GM21360 (cell line): Measurements from ENCODE around the gene EFCAB14.
A peak's percentile ranks its signal among the peaks of the same experiment; 100 is the strongest.
"Not testable (repeated sequence)": the region's sequence is repeated elsewhere in the genome, so short reads cannot be mapped to it uniquely, and the experiment has no call there.

ENCODE experiments used
- ATAC-seq: cut with Tn5 transposase; IDR thresholded peaks from one replicate; pipeline ENCODE4 v1.9.1; 2021; ENCODE audit warnings: mild to moderate bottlenecking, moderate library complexity; ENCODE audit not compliant: unreplicated experiment

Gene EFCAB14

DNA sequence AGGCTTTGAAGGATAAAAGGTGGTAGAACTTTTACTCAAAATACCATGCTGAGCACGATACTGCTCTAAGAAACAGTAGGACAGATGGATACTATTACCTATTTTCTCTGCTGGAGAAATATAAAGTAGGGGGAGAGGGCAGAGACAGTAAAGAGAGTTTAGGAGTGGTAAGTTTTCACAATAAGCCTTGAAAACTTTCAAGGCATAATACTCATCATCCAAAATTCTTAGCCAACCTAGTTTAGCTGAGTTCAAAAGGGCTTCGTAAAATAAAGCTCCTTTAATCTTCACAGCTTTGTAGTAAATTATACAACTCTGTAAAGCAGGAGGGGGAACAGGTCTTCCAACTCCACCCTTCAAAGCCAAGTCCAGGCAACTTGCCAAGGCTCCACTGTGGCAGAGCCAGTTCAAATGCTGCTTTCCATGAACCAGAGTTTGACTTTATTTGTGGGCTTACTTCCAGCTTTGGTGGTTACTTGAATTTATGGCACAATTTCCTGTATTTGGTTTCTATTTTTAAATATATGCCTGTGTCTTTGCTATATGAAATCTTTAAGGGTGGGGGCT lies 31.7 kb downstream of the EFCAB14 start:
- no peak for ATAC-seq

DNA sequence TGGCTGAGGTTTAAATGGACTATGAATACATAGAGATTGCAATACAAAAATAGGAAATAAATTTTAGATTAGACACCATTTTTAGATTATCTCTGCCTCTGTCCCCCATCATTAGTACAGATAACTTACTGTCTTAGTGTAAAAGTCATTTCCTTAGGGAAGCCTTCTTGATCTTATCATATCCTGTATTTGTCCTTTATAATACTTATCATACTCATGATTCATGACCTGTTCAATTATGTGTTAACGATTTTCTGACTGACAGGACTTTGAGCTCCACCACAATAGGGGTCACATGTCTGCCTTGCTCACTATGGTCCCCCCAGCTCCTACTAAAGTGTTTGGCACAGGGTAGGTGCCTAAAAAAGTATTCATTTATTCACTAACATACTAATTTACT lies 32.7 kb downstream of the EFCAB14 start:
- ATAC-seq, result no peak

DNA sequence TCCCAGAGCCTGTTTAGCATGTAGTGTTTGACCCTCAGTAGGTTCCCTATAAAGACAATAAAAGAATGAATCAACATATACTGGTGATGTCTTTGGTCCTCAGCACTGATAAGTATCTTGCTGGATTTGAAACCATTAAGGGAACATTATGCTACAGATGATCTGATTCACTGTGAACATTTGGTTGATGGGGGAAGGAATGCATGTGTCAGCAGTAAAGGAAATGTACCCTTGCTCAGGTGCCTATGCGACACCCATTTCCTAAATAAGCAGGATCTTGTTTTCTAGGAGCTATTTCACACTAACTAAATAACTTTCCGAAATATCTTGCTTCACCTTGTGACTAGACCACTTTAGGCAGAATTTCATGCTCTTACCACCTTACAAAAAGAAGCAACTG lies 34.2 kb downstream of the EFCAB14 start:
- ATAC-seq, result no peak

DNA sequence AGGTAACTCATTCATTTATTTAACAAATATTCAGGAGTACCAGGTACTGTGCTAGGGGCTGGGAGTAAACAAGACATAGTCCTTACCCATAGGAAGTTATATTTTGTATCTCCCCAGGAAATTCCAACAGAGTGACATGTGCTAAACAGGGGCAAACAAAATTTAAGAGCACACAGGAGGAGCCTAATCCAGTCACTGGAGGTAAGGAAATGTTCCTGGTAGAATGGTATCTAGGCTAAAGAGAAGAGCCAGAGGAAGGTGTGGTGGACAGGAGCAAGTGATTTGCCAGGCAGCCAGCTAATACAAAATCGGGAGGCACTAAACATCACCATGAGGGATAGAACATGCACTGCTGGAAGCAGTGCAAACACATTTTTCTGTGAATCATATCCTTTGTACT lies 36.9 kb downstream of the EFCAB14 start:
- no peak for ATAC-seq

DNA sequence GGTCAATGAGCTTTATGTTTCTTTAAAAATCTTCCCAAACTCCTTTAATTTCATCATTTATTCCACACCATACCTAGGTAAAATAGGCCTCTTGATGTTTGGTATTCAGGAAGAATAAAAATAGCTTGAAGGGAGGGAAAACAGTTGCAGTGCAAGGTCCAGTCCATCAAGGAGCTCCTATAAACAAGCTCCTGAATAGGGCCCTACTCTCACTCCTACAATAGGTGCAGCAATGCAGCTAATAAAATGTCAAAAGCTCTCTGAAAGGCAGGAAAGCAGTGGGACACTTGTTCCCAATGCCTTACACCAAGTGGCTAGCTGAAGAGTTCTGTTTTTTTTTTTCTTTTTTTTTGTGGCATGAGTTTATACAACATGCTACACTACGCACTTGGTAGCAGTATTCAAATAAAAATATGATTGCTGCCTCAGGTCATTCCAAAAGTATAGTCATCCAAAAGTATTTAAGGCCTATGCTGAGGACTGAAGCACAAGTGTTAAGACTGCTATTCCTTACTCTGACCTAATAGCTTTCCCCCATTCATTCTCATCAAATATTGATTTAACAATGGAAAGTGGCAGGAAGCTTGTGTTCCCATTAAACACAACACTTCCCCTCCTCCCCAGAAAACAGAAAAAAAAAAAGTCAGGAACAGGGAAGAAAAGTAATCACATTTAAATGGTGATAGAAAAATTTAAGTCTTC lies 37.4 kb downstream of the EFCAB14 start:
- ATAC-seq, result no peak

DNA sequence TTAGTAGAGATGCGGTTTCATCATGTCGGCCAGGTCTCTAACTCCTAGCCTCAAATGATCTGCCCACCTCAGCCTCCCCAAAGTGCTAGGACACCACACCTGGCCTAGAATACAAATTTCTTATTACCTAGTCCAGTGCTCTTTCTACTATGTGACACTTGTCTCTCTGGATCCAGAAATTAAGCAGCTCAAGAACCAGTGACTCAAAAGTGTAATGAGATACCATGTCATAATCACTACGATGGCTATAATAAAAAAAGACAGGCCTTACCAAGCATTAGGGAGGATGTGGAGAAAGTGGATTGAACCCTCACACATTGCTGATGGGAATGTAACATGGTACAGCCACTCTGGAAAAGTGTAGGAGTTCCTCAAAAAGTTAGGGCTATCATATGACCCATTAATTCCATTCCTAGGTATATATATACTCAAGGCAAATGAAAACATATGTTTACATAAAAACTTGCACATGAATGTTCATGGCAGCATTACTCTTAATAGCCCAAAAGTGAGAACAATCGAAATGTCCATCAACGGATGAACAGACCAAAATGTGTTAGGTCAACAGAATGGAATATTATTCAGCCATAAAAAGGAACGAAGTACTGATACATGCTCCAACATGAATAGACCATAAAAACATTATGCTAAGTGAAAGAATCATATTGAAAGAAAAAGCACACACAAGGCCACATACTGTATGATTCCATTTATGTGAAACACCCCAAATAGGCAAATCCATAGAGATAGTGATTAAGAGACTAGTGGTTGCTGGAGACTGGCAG lies 38.9 kb downstream of the EFCAB14 start:
- ATAC-seq, result no peak

DNA sequence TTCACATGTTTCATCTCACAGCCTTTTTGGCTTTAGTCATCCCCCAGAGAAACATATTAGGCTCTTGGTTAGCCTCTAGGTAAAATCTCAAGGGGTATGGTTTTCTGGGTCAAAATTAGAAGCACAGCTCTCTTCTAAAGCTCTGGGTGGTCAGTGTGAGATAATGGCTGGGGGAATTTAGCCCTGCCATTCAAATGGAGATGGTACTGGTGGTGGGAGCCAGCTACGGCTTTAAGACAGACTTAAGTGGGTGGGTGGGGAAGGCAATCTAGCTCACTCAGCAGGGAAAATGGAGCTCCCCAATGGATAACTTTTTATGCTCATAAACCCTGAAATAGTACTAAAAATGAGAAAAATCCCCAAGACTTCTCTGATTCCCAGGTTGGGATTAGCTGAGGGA lies 41.6 kb downstream of the EFCAB14 start:
- ATAC-seq, result no peak

DNA sequence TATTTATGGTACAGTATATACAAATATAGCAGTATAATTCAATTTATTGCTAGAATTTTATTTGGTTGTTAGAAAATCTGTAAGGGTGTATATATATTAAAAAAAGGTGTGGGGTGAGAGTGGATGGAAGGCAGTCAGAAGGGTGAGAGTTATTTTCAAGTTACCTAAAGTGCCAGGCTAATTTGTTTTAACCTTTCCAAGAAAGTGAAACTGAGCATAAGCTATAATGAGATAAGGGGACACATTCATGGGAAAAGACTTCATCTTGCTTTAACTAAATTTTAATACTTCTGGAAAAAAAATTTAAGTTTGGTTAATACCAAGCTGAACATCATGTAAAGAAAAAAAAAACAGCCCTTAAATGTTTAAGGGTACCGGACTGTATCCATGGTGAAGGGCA lies 42.4 kb downstream of the EFCAB14 start:
- ATAC-seq, result no peak

DNA sequence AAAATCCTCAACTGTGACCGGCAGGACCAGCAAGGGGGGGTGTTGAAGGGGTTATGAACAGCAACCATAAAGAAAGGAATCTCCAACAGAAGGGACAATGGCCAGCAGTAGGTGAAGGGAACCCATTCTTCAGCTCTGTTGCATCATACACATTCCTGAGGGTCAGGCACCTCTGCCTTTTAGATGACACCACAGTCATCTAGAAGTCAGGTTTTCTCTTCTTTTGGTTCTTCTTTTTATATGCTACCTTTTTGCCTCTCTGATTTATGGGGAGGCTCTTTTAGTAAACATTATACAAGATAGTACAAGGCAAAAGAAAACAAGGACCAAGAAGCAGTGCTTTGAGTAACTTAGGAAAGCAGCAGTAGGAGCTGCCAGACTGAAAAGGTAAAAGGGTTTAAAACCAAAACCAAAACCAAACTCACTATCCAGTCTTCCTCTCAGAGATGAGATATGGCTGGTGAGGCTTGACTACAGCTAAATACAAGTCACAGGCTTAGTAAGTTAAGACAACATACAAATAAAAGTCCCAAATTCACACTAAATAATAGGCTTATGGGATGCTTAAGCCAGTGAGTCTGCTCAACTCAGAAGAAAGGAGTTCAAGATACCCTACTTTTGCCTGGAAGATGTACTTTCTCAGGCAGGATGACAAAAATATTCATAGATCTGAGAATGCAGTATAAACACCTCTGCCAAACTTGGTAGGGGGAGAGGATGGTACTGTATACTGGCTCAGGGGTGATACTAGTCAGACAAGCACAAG lies 43.2 kb downstream of the EFCAB14 start:
- ATAC-seq, result no peak

DNA sequence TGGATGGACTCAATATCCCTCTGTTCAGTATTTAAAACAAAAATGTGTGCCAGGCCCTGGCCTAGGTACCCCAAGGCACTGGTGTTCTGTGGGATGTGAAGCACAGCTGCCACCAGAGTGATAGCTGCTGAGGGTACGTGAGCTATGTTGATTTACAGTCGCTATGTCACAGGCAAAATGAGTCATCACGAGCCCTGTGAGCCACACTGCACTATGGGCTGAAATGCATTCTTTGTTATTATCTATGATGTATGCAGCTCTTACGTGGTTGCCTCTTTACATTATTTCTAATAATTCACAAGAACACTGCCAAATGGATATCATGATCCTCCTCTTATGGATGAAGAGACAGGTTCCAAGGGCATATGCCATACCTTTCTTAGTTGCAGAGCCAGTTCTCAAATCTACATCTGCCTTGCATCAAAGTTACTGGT lies 45.1 kb downstream of the EFCAB14 start:
- ATAC-seq, result no peak

DNA sequence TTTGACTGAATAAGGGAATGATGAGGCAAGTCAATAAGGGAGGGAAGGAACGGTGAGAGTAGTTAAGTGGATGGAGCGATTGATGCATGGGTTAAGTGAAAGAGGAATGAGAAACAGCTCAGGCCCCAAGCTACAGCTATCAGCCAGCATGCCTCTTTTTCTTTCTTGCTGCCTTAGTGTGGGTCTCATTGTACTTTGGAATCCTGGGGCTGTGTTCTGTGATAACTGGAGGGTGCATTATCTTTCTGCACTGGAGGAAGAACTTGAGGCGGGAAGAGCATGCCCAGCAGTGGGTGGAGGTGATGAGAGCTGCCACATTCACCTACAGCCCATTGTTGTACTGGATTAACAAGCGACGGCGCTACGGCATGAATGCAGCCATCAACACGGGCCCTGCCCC lies 46.2 kb downstream of the EFCAB14 start:
- ATAC-seq, result no peak

DNA sequence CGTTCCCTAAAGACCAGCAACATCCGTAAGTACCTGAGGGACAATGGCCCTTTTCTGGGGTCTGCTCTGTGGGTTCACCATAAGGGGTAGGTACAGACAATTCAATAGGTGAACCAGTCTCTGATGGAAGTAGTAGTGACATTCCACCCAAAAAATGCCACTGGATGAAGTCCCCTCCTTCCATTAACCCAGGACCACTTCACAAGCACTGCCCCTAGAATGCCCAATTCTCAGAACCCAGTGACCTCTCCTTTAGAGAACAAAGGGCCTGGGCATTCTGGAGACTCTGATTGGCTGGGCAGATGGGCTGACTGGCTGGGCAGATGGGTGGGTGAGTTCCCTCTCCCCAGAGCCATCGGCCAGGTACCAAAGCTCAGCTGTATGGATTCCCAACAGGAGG lies 47.4 kb downstream of the EFCAB14 start, which contains the start of gene TEX38:
TSS of gene TEX38 (plus strand) at position 301 of the 400 bp plus-strand sequence. CDS start at position 382, 81 bp downstream.
- no peak for ATAC-seq

DNA sequence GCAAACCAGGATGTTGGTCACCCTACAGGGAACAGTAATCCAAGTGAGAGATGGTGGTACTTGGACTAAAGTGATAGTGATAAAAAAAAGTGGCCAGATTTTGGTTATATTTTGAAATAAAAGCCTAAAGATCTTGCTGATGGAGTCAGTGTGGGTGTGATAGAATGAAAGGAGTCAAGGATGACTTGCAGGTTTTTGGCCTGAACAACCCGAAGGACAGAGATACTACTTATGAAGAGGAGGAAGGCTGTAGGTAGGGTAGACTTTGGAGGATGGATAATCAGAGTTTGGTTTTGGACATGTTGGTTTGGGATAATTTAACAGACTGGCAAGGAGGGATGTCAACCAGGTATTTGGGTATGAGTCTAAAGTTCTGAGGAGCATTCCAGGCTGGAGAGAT lies 48.8 kb downstream of the EFCAB14 start:
- ATAC-seq, result no peak

DNA sequence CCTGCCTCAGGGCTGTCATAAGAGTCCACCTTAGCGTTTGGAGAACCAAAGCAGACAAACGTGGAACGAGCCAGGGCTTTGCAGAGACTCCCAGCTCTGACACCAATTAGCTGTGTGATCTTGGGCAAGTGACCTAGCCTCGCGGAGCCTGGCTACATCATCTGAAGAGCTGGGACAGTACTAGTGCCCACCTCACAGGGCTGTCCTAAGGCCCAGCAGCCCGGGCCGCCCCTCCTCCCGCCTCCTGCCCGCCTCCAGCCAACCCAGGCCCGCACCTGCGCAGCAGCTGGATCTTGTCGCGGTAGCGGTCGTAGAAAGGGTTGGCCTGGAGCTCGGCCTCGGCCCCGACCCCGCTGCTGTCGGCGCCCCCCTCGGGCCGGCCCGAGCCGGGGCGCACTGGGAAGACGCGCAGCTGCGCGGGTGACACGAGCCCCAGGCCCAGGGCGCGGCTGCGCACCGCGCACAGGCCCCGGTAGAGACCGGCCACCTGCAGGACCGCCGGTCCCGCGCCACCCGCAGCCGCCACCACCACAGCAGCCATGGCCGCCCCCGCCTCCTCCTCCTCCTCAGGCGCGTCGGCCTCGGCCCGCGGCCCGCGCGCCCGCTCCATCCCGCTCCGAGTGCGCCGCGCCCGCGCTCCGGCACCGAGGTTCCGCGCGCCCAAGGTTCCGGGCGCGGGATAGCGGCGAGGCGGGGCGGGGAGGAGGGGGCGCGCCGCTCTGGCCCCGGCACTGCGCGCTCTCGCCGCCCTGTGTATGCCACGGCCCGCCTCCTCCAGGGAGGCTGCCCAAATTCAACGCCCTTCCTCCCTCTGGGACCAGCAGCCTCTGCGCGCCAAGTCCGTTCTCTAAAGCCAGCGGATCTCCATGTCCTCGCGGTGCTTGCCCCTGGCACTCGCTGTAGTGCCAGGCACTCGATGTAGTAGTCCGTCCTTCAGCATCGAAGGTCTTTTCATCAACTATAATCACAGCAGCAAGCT lies 50.8 kb downstream of the EFCAB14 start, which contains the start of gene ATPAF1:
TSS of gene ATPAF1 (minus strand) at position 583 of the 979 bp plus-strand sequence. CDS start at position 541, 42 bp downstream.
- peak; percentile 85 for ATAC-seq

DNA sequence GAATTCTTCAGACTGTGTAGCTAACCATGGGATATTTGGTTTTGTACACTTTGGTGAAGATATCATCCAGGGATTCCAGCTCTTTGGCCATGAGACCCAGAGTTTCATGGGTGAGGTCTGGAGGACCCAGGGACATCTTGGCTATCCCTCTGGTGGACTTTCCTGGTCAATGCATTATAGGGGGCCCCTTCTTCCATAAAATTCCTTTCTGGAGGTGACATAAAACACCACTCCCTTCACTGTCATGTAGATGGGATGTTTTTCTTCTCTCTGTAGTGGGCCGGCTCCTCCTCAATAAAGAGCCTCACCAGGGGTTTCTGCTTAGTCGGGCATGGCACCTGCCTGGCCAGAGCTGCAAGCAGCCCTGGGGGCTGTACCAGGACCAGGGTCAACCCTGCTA lies 52.9 kb downstream of the EFCAB14 start:
- no peak for ATAC-seq

DNA sequence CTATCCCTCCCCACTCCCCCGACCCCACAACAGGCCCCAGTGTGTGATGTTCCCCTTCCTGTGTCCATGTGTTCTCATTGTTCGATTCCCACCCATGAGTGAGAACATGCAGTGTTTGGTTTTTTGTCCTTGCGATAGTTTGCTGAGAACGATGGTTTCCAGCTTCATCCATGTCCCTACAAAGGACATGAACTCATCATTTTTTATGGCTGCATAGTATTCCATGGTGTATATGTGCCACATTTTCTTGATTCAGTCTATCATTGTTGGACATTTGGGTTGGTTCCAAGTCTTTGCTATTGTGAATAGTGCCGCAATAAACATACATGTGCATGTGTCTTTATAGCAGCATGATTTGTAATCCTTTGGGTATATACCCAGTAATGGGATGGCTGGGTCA lies 56.0 kb downstream of the EFCAB14 start:
- ATAC-seq, result not testable (repeated sequence)

DNA sequence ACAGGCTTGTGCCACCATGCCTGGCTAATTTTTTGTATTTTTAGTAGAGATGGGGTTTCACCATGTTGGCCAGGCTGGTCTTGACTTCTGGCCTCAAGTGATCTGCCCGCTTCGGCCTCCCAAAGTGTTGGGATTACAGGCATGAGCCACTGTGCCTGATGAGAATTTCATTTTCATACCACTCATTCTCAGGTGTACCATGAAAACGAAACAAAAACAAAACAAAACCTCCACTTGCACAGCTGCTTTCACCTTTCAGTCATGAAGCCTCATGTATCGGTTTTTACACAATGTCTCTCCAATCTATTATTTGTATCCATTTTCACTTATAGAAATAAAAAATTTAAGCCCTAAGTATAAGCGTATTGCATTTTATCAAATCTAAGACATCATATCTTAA lies 58.8 kb downstream of the EFCAB14 start:
- peak; percentile 88 for ATAC-seq

DNA sequence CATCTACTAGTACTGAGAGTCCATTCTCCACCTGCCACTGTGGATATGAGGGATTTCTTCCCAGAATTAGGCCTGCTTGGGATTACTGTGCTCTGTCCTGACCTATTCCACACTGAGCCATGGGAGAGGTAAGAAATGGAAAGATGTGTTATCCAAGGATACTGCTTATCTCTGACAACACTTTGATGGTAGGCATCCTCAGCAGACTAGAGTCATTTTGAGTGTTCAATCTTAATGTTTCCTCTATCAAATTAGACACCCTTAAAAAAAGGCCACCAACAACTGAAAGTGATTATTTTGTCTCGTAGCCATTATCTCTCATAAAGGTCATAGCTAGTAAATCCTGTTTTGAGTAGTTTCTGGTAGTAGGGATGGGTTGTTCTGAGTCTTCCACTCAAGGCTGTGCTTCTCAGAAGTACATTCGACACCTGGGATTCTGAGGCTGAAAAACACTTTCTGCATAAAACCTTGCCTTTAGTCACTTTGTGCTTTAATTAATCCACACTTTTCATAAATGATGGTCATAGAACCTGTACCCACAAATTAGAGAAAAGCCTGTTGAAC lies 59.5 kb downstream of the EFCAB14 start:
- ATAC-seq, result peak; percentile 9

DNA sequence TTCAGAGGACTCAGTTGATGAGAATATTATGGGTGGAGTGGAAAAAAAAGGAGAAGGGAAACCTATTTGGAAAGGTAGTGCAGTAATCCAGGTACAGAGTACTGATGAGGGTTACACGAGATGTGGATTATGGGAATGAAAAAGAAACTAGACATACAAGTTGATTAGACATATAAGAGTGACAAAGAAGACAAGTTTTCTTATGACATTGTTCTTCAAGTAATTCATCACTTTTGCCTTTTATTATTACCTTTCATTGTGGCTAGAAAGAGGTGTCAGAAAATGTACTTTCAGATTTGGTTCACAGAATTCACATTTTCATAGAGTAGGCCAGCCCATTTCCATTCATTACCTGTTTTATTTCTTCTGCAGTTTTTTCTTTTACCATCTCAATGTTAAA lies 61.1 kb downstream of the EFCAB14 start:
- ATAC-seq, result no peak

DNA sequence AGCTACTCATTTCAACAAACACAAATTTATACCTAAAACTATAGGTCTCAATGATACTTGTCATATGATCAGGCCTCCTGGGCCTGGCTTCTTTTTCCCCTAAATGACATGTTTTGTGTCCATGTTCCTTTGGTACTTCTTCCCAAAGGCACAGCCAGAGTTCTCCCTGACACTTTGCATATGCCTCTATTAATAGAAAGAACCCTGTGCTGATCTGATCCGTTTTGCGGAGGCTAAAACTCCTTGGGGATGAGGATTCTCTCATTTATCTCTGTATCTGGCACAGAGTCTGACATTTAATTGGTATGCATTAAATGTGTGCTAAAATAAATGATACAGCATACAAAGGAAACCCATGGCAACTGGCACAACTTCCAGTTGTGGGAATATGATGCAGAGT lies 62.3 kb downstream of the EFCAB14 start:
- ATAC-seq, result no peak
